Left colon (tissue), 2 donors: ENCODE measurements around the gene XYLT2. TPM values are rescaled to one million over a fixed set of nuclear protein-coding genes. Genes with fewer than 3 reads are reported as not detected.
"Not testable (repeated sequence)": the region's sequence is repeated elsewhere in the genome, so short reads cannot be mapped to it uniquely, and the experiment has no call there.

Experiments
- ATAC-seq: fragments of 200-7000 bp; cut with Tn5 transposase; one replicate; pipeline ENCODE4 v1.9.1; 2020; ENCODE audit warnings: mild to moderate bottlenecking, moderate library complexity
- DNase-seq, 2 donors: peaks; one replicate each; pipeline ENCODE4 v3.0.0-alpha.2; 2020
- intact Hi-C, 2 donors: fragments of 100-400 bp; cut with DNase I in 1 of 2; cut with micrococcal nuclease in 1 of 2; formaldehyde crosslinking; loops; one replicate each; pipeline versions ENCODE4 v1.11.2 to v1.14.0; 2022; cut with DNase I, micrococcal nuclease
- total RNA-seq, 2 donors: library from RNA; stranded (reverse); fragmentation: NEBNext Ultra II Directional; extraction: Animal tissue kit (Norgen Biotek cat#: 25700); gene quantifications; one replicate each; pipeline ENCODE4 v1.2.1, GENCODE V29; 2021
- donor health status: DM: no; HTN: no; CAD: no.
- donor health status: DM: yes; HTN: yes; CAD: no.

Gene XYLT2
- total RNA-seq, 2 donors from 2014 or later: 18.1 to 20.2 TPM

GRCh38 chr17:50405351-50405750 is 59.4 kb downstream of the XYLT2 start:
- ATAC-seq, intact Hi-C loops: not testable (repeated sequence)

DNA sequence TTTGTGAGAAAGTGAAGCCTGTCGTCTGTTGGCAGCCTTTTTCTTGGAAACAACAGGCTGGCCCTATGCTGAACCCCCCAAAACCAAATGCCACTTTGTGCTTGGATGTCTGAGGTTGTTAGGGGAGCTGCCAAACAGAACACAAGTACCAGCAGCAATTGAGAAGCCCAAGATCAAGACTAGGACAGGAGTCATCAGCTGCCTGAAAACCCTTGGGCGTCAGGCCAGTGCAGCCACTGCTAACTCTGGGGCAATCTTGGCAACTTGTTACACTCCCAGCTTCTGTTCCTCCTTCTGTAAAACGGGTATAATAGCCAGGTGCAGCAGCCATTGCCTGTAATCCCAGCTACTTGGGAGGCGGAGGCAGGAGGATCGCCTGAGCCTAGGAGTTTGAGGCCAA is 60.7 kb downstream of the XYLT2 start:
- intact Hi-C loops: no loop called here
- DNase-seq (no peak), ATAC-seq (no peak)

More at GRCh38 chr17:50405351-50405750, 59.4 kb downstream of the XYLT2 start:
- DNase-seq: not testable (repeated sequence)

DNA sequence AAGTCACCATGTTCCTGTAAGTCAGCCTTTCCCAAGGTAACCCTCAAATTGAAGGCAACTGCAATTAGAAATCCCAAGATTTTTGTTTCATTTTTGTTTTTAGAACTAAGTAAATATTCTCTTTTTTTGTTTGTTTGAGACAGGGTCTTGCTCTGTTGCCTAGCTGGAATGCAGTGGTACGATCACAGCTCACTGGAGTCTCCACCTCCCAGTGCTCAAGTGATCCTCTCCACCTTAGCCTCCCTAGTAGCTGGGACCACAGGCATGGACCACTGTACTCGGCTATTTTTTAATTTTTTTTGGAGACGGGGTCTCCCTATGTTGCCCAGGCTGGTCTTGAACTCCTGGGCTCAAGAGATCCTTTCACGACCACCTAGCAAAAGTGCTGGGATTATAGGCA is 62.0 kb downstream of the XYLT2 start:
- intact Hi-C loops: no loop called here
- ATAC-seq (no peak), DNase-seq (no peak)

Other genes starting within 250 kb of the XYLT2 start
- under 1 TPM; 0.70 to 0.92 TPM for gene SAMD14, start 216.0 kb upstream of the XYLT2 start, total RNA-seq
- 10 to 100 TPM; 30.6 to 34.3 TPM for gene PPP1R9B, start 195.4 kb upstream of the XYLT2 start, total RNA-seq
- 1 to 10 TPM in 1 of 2 donors, under 1 TPM in 1; 0.31 to 4.7 TPM for gene SGCA, start 180.1 kb upstream of the XYLT2 start, total RNA-seq
- 10 to 100 TPM; 33.5 to 91.9 TPM for gene COL1A1, start 144.5 kb upstream of the XYLT2 start, total RNA-seq
- gene TMEM92, start 71.7 kb upstream of the XYLT2 start, total RNA-seq: 1 to 10 TPM; 3.4 to 9.4 TPM
- gene MRPL27, start 27.1 kb downstream of the XYLT2 start, total RNA-seq: 10 to 100 TPM; 73.4 to 85.4 TPM
- 1 to 10 TPM in 1 of 2 donors, under 1 TPM in 1; 0.61 to 1.9 TPM for gene EME1, start 27.1 kb downstream of the XYLT2 start, total RNA-seq
- 100 to 1,000 TPM; 113 to 155 TPM for gene LRRC59, start 51.4 kb downstream of the XYLT2 start, total RNA-seq
- gene ACSF2, start 80.1 kb downstream of the XYLT2 start, total RNA-seq: 100 to 1,000 TPM; 146 to 150 TPM
- gene CHAD, start 122.8 kb downstream of the XYLT2 start, total RNA-seq: 1 to 10 TPM; 4.5 to 7.1 TPM
- gene RSAD1, start 132.7 kb downstream of the XYLT2 start, total RNA-seq: 10 to 100 TPM; 29.1 to 33.9 TPM
- 1 to 10 TPM; 2.1 to 2.8 TPM for gene MYCBPAP, start 162.3 kb downstream of the XYLT2 start, total RNA-seq
- 10 to 100 TPM; 40.1 to 58.5 TPM for gene EPN3, start 186.6 kb downstream of the XYLT2 start, total RNA-seq
- gene SPATA20, start 201.0 kb downstream of the XYLT2 start, total RNA-seq: 10 to 100 TPM; 61.1 to 66.7 TPM
- under 1 TPM; 0.03 to 0.06 TPM for gene CACNA1G, start 214.6 kb downstream of the XYLT2 start, total RNA-seq